ENCODE data around the gene GPR39.

DNA sequence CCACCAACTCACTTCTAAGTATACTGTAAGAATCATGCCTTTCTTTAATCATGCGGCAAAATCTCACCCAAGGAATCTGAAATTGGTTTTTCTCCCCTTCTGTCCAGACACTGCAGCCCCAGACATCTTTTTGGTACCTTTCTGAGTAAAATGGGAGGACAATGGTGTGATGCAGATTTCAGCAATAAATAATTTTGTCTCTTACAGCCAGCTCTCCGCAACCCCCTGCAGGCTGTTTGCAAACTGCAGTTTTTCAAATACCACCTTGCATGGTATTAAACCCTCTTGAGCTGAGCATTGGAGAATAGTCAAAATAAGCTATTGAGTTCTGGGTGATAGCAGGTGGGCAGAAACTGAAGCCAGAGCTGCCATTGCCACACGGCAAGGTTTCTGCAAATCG lies 32.2 kb downstream of the GPR39 start:
- TF ChIP-seq CTCF (IDR thresholded peaks at IDR 0.05), result peak in 5 of 6 experiments; percentile 9 to 54 (median 52)
- TF ChIP-seq POLR2A (IDR thresholded peaks at IDR 0.05), result no peak

All from Peyer's patch (tissue), 4 donors.